Measurements from ENCODE around the gene TOR1AIP2. TPM values are rescaled to one million over a fixed set of nuclear protein-coding genes. Genes with fewer than 3 reads are reported as not detected.

The TOR1AIP2 gene
- total and polyA plus RNA-seq, 2 of the 8 experiments (the other 6 are each of a cell fraction or from before 2014, with no cell fraction given), result 12.1 to 75.2 TPM

DNA sequence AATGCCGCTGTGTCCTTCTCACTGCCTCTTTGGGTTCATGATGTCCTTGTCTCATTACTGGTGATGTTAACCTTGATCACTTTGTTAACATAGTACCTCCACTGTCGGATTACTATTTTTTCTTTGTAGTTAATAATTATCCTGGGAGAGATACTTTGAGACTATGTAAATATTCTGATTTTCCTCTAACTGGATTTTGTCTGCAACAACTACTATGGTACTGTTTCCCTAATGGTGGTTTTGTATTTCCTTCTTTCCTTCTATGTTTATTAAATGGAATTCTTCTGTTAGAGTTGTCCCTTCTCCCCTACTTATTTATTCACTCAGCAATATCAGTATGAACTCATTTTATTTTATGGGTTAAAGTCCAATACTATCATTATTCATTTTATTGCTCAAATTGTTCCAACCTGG, 4.2 kb downstream of the TOR1AIP2 start:
- TF ChIP-seq HDAC2 (IDR thresholded peaks at IDR 0.05; ENCODE audit: borderline replicate concordance in 1 of 2, low read depth in 2 of 2, low read length in 2 of 2), result no peak
- TF ChIP-seq SAP30 (IDR thresholded peaks at IDR 0.05; ENCODE audit: insufficient read depth, insufficient replicate concordance, low read length), result no peak
- TF ChIP-seq CTBP2 (IDR thresholded peaks at IDR 0.05; ENCODE audit: borderline replicate concordance, insufficient read depth, insufficient read length, low read length), result no peak
- no peak for TF ChIP-seq CHD1 (IDR thresholded peaks at IDR 0.05; ENCODE audit: low read depth, low read length)
- TF ChIP-seq SP1 (IDR thresholded peaks at IDR 0.05; ENCODE audit: low read depth, low read length), result no peak
- TF ChIP-seq GABPA (IDR thresholded peaks at IDR 0.05; ENCODE audit: borderline replicate concordance, insufficient read depth, low read length), result no peak
- no peak for TF ChIP-seq CHD2 (IDR thresholded peaks at IDR 0.05; ENCODE audit: low read length)
- TF ChIP-seq POLR2A (IDR thresholded peaks at IDR 0.05; ENCODE audit: control extremely low read depth in 1 of 2, low read depth in 2 of 2, low read length in 2 of 2), result no peak
- H3K27me3 ChIP-seq (replicated peaks in 1 of 4; ENCODE audit: control insufficient read depth in 3 of 4, extremely low read depth in 1 of 4, insufficient read depth in 3 of 4, low read length in 3 of 4), result no peaks in the 10 kb centered on the region
- POLR2A ChIA-PET (ENCODE audit: partially characterized antibody), result interaction anchor here (1.0 kb wide), 1 partner anchor 9 kb away, joined by 5 read pairs; the partner anchor contains the start of gene TOR1AIP1
- no peak overlapping the region for H2BK5ac ChIP-seq (ENCODE audit: low read depth, low read length)
- no peak overlapping the region for H4K91ac ChIP-seq (replicated peaks; ENCODE audit: insufficient read length, low read length)
- DNase-seq (ENCODE audit: low read depth in 1 of 2, low spot score in 2 of 2) (no peak), FAIRE-seq (no peak)
- no peak overlapping the region for H3K23ac ChIP-seq (ENCODE audit: insufficient read length)
- H3K79me2 ChIP-seq (ENCODE audit: control insufficient read depth in 1 of 2, insufficient read depth in 2 of 2, low read length in 2 of 2), result peaks cover 0 to 69% of the 10 kb centered on the region in 2 experiments; a peak in 2 of 4 replicates
- H3K4me3 ChIP-seq (ENCODE audit: extremely low read depth in 1 of 4, insufficient read depth in 2 of 4, low read depth in 3 of 4, low read length in 4 of 4), result no peak overlapping the region
- no peak overlapping the region for H2AFZ ChIP-seq (ENCODE audit: low read length)
- no peak overlapping the region for H2BK12ac ChIP-seq (ENCODE audit: low read depth, low read length)
- H3K23me2 ChIP-seq (ENCODE audit: low read depth, low read length), result no peaks in the 10 kb centered on the region
- H2BK15ac ChIP-seq (ENCODE audit: low read length), result no peak overlapping the region
- CTCF ChIA-PET (ENCODE audit: partially characterized antibody), result interaction anchor here (1.0 to 1.2 kb wide), 2 partner anchors 9 to 80 kb away, joined by 3 to 4 read pairs; partner anchors contain the start of gene CEP350
- no peak overlapping the region for H3K4me2 ChIP-seq (ENCODE audit: insufficient read depth in 1 of 2, low read depth in 2 of 2, low read length in 2 of 2)
- no peak overlapping the region for H4K5ac ChIP-seq (ENCODE audit: insufficient read length, low read depth, low read length)
- peaks cover 8% of the 10 kb centered on the region; the same call in 1 of the 2 replicates for H3K79me1 ChIP-seq (ENCODE audit: low read depth, low read length)
- H2AK5ac ChIP-seq (ENCODE audit: low read depth, low read length), result no peak overlapping the region
- H3K9ac ChIP-seq (replicated peaks in 1 of 4; ENCODE audit: extremely low read depth in 1 of 4, low read depth in 3 of 4, low read length in 3 of 4), result no peak overlapping the region
- H3K14ac ChIP-seq (ENCODE audit: insufficient read length), result no peak overlapping the region
- H3K9me3 ChIP-seq (ENCODE audit: insufficient read depth in 2 of 2, low read depth in 1 of 2, low read length in 1 of 2), result no peaks in the 10 kb centered on the region
- H3K56ac ChIP-seq (replicated peaks; ENCODE audit: insufficient read length, low read depth, low read length), result no peak overlapping the region
- peaks cover 2 to 15% (median 7%) of the 10 kb centered on the region in 4 experiments; a peak in 5 of 8 replicates for H3K36me3 ChIP-seq (ENCODE audit: control insufficient read depth in 2 of 4, insufficient read depth in 4 of 4, low read length in 3 of 4)
- no peak overlapping the region for H3K4ac ChIP-seq (replicated peaks; ENCODE audit: insufficient read length, low read depth, low read length)
- no peak overlapping the region for H2BK120ac ChIP-seq (replicated peaks; ENCODE audit: low read depth, low read length)
- H3K18ac ChIP-seq (ENCODE audit: extremely low read depth, low read length), result no peak overlapping the region
- no peak overlapping the region for H3K27ac ChIP-seq (ENCODE audit: low read depth, low read length)
- peaks cover 0 to 3% of the 10 kb centered on the region in 2 experiments for H4K20me1 ChIP-seq (replicated peaks in 1 of 2; ENCODE audit: control insufficient read depth in 1 of 2, insufficient read depth in 2 of 2, low read length in 2 of 2)
- WGBS, 2 experiments (ENCODE audit: extremely low coverage in 1 of 2, insufficient coverage in 1 of 2, insufficient read length in 1 of 2, insufficient replicate concordance in 2 of 2, low coverage in 1 of 2, low lambda C conversion rate in 2 of 2, missing lambda C conversion rate in 1 of 2), result 92% methylated on average over 2 of the region's 2 CpGs; no CpG with 5 or more reads in 1 of the 2 experiments
- no peak overlapping the region for H2BK20ac ChIP-seq (ENCODE audit: low read length)
- peaks cover 0 to 3% (median 0%) of the 10 kb centered on the region in 4 experiments; a peak in 1 of 7 replicates for H3K4me1 ChIP-seq (replicated peaks in 1 of 4; ENCODE audit: control insufficient read depth in 3 of 4, insufficient read depth in 4 of 4, low read length in 3 of 4)
- no peak overlapping the region for H4K8ac ChIP-seq (ENCODE audit: extremely low read depth, insufficient read depth, low read length)

Data from H1 (cell line).